CD4-positive, alpha-beta T cell treated with Interleukin-4 for 4 hours (primary cell): ENCODE results near the gene AMPH.

ENCODE experiments used
- DNase-seq: peaks from one replicate; pipeline ENCODE4 v3.0.0-alpha.2; 2020

Gene AMPH

GRCh38 chr7:38535073-38535472, 96.1 kb downstream of the AMPH start:
- DNase-seq: no peak

DNA sequence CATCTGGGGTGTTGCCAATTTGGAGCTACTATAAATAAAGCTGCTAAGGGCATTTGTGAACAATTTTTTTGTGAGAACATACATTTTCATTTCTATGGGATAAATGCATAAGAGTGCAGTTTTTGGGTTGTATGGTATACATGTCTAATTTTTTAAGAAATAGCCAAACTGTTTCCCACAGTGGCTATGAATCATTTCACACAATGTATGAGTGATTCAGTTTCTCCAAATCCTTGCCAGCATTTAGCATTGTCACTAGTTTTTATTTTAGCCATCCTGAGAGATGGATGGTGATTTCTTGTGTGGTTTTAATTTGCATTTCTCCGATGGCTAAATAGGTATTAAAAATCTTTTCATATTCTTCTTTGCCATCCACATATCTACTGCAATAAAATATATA, 105.3 kb downstream of the AMPH start:
- DNase-seq: no peak

GRCh38 chr7:38524786-38525185, 106.4 kb downstream of the AMPH start:
- DNase-seq: no peak

GRCh38 chr7:38520741-38521140, 110.4 kb downstream of the AMPH start:
- DNase-seq: no peak

- no peak for DNase-seq
Measured at GRCh38 chr7:38518541-38518940, 112.6 kb downstream of the AMPH start.

- DNase-seq: no peak
Measured at GRCh38 chr7:38512704-38513103, 118.5 kb downstream of the AMPH start.

DNA sequence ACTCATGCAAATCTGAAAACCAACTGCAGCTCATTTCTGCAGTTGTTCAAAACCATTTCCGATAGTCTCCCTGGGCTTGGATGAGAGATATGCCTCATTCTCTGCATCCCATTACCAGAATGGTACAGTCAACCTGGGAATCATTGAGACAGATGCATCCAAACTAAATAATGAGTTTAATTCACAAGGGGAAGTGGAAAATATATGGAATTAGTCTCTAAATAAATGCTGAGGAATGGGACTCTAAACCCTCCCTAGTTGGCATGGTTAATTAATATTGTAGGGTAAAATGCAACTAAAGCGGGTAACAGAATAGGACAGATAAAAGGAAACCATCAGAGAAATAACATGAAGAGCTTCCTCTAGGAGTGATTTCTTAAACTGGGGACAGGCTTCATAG, 118.9 kb downstream of the AMPH start:
- no peak for DNase-seq

- no peak for DNase-seq
Measured at GRCh38 chr7:38507384-38507783, 123.8 kb downstream of the AMPH start.

- no peak for DNase-seq
Measured at GRCh38 chr7:38506756-38507155, 124.4 kb downstream of the AMPH start.

DNA sequence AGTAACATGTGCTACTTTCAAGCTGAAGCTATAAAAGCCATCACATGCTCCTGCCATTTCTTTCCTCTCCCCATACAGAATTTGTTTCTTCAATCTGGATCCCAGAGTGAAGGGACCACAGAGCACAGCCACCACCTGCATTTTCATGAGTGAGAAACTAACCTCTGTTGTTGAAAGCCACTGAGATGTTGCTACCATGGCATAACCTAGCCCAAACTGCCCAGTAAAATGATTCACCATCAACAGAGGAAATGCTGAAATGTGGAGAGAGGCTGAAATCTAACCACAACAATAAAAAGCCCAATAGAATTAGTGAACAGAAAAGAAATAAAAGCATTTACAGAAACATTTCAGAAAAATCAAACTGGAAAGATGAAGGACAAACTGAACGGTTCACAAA, 125.2 kb downstream of the AMPH start:
- no peak for DNase-seq

- DNase-seq: no peak
Measured at GRCh38 chr7:38504684-38505083, 126.5 kb downstream of the AMPH start.

GRCh38 chr7:38502848-38503247, 128.3 kb downstream of the AMPH start:
- no peak for DNase-seq

DNA sequence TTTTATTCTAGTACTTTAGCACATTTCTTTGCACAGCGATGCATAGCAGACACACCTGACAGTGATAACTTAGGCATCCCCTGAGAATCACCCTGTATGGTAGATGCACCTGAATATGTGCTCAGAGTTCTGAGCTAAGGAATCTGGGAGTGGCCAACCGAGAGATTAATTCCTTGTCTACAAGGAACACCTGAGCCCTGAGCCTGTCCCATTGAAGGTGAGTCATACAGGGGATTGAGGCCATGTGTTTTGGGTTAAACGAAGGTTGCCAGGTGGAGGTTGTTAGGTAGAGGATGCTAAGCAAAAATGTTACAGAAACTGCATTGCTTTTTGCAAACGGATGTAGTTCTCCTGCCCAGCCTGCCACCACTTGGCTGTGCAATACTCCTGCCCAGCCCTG, 128.9 kb downstream of the AMPH start:
- DNase-seq: no peak

DNA sequence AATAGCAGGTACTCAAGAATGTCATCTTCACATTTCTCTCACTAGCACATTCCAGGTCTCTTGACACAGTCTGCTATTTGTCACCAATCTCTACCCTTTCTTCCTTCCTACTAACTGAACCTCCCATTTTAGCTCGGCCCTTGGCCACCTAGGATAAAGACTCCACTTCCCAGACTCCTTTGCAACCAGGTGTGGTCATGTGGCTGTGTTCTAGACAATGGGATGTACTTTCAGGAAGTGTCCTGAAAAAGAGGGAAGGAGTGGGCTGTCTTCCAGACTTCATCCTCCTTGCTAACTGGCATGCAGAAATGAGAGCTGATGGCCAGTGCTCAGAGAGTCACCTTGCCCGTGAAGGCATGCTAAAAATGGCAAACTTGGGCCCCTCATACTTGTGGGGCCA, 139.2 kb downstream of the AMPH start:
- DNase-seq: no peak

- no peak for DNase-seq
Measured at GRCh38 chr7:38482521-38482920, 148.7 kb downstream of the AMPH start.

- DNase-seq: no peak
Measured at GRCh38 chr7:38481401-38481800, 149.8 kb downstream of the AMPH start.

GRCh38 chr7:38478404-38478803, 152.8 kb downstream of the AMPH start:
- no peak for DNase-seq

DNA sequence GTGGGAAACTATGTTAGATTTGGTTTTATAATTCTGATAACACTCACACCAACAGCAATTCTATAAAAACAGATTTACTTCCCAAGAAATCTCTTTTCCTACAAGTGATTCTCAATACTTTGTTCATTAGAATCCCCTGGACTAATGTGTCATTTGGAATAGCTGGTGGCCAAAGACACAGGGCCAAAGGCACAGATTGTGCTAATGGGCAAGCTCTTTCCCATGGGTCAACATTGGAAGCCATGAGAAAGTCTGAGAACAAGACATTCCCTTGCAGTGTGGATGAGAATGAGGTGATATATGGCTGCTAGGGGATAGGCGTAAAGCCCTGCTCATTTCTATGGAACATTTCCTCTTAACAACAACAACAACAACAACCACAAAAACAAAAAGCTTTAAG, 153.8 kb downstream of the AMPH start:
- no peak for DNase-seq

- DNase-seq: no peak
Measured at GRCh38 chr7:38476764-38477163, 154.4 kb downstream of the AMPH start.

GRCh38 chr7:38465956-38466355, 165.2 kb downstream of the AMPH start:
- DNase-seq: no peak

DNA sequence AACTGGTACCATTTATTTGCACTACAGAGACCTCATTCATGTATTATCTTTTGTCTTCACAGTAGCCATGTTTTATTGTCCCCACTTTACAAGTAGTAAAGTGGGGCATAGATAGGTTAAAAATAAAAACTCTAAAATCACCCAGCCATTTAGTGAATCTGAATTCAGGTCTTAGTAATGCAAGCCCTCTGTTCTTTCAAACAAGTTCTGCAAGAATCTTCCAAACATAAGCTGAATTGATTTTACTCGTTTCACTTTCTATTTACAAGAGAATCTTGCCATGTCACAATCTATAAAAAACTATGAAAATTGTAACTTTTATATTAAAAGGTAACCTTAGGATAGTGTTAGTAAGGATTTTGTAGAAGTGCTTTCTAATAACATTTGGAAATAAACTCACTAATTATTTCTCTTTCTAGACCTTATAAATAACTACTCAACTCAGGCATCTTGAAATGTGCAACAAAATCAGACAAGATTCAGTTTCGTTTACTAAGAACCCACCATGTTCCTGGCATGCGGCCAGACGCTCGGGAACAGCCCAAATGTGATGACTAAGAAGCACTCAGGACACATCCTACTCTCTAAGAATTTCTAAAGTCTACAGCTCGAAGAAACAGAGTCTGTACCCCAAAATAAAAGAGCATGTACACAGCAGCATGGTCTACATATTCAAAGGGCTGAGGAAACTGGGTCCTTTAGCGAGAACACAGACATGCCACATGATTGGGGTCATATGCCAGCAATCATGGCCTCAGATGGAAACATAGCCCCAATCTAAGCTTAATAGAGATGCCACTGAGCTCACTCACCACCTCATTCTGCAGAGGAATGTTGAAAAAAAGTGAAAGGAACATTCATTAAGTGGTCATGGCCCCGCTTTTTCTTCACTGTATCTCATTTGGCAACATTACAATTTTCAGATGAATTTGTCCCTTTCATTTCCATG, 167.6 kb downstream of the AMPH start:
- peak; percentile 78 for DNase-seq

- DNase-seq: no peak
Measured at GRCh38 chr7:38462819-38463218, 168.4 kb downstream of the AMPH start.

DNA sequence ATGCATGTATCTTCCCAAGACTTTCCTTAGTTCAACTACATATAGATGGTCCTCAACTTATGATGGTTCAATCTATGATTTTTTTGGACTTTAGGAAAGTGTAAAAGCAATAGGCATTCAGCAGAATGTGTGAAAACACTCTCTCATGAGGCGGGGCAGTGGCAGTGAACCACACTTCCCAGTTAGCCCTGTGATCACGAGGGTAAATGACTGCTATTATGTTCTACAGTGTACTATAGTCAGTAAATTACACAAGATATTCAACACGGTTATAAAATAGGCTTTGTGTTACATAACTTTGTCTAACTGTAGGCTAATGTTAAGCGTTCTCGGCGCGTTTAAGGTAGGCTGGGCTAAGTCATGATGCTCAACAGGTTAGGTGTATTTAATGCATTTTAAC, 169.3 kb downstream of the AMPH start:
- DNase-seq: no peak

DNA sequence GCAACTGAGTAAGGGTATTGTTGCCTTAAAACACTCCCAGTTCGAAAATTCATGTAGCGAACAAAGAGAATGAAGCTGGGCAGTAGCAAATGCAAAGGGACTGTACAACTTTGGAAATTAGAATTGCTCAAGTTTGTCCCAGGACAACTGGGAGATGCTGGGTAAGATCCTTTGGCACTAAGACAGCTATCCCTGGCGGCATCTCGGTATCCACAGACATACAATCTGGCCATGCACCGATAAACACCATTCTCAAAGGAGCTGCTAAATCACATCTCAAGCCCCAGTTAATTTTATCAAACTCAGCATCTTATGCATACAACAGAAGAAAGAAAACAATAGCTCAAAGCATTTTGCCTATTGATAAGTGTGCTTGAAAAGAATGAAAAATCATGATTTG, 177.3 kb downstream of the AMPH start:
- no peak for DNase-seq

GRCh38 chr7:38453168-38453567, 178.0 kb downstream of the AMPH start:
- DNase-seq: no peak
